Ectodermal cell (in vitro differentiated cells): Measurements from ENCODE around the gene ABCB10.

Experiments
- H3K27ac ChIP-seq: 2 replicates; pipeline ENCODE4 v1.7.0; 2013; ENCODE audit warnings: mild to moderate bottlenecking, low read depth, low read length; ENCODE audit not compliant: insufficient read depth, poor library complexity, severe bottlenecking
- H3K27me3 ChIP-seq: 2 replicates; pipeline ENCODE4 v1.7.0; 2013; ENCODE audit warnings: mild to moderate bottlenecking, low read length; ENCODE audit not compliant: insufficient read depth, control insufficient read depth, poor library complexity, severe bottlenecking
- H3K36me3 ChIP-seq: one replicate; pipeline ENCODE4 v1.7.0; 2013; ENCODE audit warnings: low read length; ENCODE audit not compliant: control insufficient read depth, insufficient read depth
- H3K4me1 ChIP-seq: one replicate; pipeline ENCODE4 v1.7.0; 2013; ENCODE audit warnings: low read length; ENCODE audit not compliant: control insufficient read depth, insufficient read depth
- H3K4me3 ChIP-seq: 2 replicates; pipeline ENCODE4 v1.7.0; 2013; ENCODE audit warnings: low read depth, low read length, control low read depth; ENCODE audit not compliant: insufficient read depth
- H3K9me3 ChIP-seq: 2 replicates; pipeline ENCODE4 v1.7.0; 2013; ENCODE audit warnings: mild to moderate bottlenecking, low read length, moderate library complexity; ENCODE audit not compliant: control insufficient read depth
- WGBS, 2 experiments: methylation state at CpG; one replicate each; pipeline ENCODE4 v1.1.7; 2013; ENCODE audit warnings: missing lambda C conversion rate in 2 of 2; 5-methylcytosine and 5-hydroxymethylcytosine counted together

Gene ABCB10

DNA sequence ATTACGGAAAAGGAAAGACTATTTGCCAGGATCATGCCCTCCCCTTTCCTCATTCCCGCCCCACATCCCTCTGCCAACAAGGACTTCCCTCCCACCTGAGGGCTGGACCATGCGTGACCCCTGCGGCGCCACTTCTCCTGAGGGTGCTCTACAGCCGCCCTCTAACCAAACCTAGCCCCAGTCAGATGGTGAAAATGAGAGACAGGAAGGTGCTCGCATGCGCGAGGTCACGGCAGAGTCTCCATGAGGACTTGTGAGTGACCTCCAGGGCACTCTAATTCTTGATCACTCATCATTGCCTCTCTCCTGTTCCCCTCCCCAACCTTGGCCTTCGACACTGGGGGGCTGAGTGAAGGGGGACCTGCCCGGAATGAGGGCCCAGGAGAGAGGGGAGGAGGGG lies 35.3 kb upstream of the ABCB10 start:
- WGBS, 2 experiments = 91 to 92% methylated on average over 12 of the region's 12 CpGs
- Histone ChIP-seq H3K36me3 (peaks cover 10% of the 10 kb centered on the region), H3K27me3 (no peaks in the 10 kb centered on the region), H3K27ac (no peak overlapping the region), H3K4me1 (no peaks in the 10 kb centered on the region), H3K9me3 (no peaks in the 10 kb centered on the region), H3K4me3 (no peak overlapping the region)

DNA sequence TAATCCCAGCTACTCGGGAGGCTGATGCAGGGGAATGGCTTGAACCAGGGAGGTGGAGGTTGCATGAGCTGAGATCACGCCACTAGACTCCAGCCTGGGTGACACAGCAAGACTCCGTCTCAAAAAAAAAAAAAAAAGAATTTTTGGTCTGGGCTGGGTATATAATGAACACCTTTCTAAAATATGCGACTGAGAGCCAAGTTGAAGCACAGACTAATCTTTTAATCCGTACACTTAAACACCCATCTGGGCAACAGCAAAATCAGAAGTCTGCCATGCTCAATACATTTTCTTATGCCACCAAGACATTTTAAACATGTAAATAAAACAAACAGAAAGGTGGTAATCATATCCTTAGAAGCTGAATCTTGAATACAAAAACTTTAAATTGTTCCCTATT lies 31.6 kb upstream of the ABCB10 start:
- 93 to 97% methylated on average over 5 of the region's 5 CpGs for WGBS, 2 experiments
- Histone ChIP-seq H3K4me3 (no peak overlapping the region), H3K27ac (no peak overlapping the region), H3K9me3 (no peaks in the 10 kb centered on the region), H3K36me3 (peaks cover 10% of the 10 kb centered on the region), H3K4me1 (no peaks in the 10 kb centered on the region), H3K27me3 (no peaks in the 10 kb centered on the region)

DNA sequence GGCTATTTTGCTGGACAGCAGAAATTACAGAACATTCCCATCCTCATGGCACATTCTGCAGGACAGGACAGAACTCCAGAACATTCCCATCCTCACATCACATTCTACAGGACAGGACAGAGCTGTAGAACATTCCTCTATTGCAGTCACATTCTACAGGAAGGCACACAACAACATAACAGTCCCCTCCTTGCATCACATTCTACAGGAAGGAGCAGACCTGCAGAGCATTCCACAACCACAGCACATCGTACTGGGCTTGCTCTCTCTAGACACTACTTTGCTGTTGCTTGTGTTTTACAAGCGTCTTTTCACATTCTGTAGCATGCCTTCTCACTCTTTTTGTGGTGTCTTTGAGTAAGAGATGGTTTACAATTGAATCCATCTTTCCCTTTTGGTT lies 26.8 kb upstream of the ABCB10 start:
- 83 to 87% methylated on average over 2 of the region's 2 CpGs for WGBS, 2 experiments
- H3K4me3 ChIP-seq = no peak overlapping the region
- no peak overlapping the region for H3K27ac ChIP-seq
- H3K9me3 ChIP-seq = no peaks in the 10 kb centered on the region
- H3K4me1 ChIP-seq = no peaks in the 10 kb centered on the region
- no peaks in the 10 kb centered on the region for H3K27me3 ChIP-seq
- H3K36me3 ChIP-seq = no peaks in the 10 kb centered on the region

DNA sequence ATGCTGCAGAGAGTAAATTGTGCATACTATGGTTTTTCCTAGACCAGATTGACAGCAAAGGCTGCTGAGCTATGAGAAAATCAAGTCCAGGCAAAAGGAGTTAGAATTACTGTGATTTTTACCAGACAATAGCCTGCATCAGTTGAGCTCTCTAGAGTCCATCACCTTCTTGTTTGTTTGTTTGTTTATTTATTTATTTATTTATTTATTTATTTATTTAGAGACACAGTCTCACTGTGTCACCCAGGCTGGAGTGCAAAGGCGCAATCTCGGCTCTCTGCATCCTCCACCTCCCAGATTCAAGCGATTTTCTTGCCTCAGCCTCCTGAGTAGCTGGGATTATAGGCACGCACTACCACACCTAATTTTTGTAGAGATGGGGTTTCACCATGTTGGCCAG lies 24.2 kb upstream of the ABCB10 start:
- Histone ChIP-seq H3K4me1 (peaks cover 10% of the 10 kb centered on the region), H3K27me3 (no peaks in the 10 kb centered on the region), H3K27ac (no peak overlapping the region), H3K9me3 (no peaks in the 10 kb centered on the region), H3K36me3 (no peaks in the 10 kb centered on the region), H3K4me3 (no peak overlapping the region)
- 91% methylated on average over 4 of the region's 4 CpGs for WGBS, 2 experiments

DNA sequence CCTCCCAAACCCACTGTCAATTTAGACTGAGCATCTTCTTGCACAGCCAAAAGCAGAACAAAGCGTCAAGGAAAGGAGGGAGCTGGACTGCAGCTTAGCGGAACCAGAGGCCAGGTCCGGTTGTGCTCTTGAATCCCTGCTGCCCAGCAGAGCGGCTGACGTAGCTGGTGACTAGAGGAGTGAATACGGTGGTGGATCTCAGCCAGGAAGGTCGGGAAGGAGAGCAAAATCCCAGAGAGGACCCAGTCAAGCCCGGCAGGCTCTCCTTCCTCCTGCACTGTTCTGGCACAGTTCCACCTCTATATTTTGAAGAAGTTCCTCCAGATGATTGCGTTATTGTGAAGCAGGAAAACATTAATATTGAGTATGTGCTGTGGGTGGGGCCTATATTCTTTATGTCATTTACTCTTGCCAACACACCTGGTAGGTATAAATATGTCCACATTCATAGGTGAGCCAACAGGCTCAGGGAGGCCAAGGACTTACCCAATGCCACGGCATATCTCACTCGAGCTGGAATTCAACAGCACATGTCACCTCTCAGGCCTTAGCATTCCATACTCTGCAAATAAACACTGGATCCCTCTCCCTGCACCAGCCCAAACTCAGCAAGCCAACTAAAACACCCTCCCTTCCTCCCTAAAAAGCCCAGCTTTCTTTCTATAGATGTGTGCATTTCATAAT lies 23.6 kb upstream of the ABCB10 start:
- Histone ChIP-seq H3K9me3 (no peaks in the 10 kb centered on the region), H3K27ac (no peak overlapping the region), H3K27me3 (no peaks in the 10 kb centered on the region), H3K36me3 (no peaks in the 10 kb centered on the region), H3K4me3 (no peak overlapping the region), H3K4me1 (peaks cover 10% of the 10 kb centered on the region)
- 85 to 88% methylated on average over 10 of the region's 11 CpGs for WGBS, 2 experiments

DNA sequence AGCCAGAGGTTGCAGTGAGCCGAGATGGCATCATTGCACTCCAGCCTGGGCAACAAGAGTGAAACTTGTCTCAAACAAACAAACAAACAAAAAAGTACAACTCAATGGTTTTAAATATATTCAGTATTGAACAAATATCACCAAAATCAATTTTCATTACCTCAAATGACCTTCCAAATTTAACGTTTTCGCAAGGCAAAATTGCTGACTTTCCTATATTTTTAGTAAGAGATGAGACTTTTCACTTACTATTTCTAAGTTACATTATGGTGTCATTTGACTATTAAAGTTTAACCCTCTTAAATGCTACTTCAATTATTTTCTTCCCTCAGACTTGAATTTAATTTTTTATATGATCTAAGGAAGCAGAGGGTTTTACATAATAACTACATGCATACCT lies 23.0 kb upstream of the ABCB10 start:
- WGBS, 2 experiments = 87 to 93% methylated on average over 1 to 3 of the region's 3 CpGs

DNA sequence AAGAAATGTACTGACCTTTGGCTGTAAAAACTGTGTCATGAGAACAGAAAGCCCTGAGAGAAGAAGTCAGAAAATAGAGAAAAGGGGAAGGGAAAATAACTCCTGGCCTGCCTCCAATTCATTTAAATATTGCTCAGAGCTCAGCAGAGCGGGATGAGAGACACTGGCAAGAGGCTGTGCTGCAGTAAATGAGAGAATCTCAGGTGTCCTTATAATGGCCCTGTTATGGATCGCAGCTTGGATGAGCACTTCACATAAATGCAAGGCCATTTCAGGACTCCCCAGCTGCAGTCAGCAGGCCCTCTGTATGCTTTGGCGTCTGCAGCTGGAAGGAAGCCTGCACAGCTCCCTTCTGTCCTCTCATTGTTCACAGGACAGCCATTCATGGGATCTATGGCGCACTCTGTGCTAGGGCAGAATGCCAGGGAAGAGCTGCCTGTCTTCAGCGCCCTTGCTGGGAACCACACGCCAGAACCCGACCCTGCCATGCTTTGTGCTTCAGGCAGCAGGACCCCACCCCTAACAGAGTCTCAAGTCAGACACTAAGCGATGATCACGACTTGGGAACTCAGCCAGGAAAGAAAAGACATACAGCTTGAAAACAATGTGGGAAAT lies 20.7 kb upstream of the ABCB10 start:
- H3K36me3 ChIP-seq = no peaks in the 10 kb centered on the region
- WGBS, 2 experiments = 47 to 56% methylated on average over 9 of the region's 9 CpGs
- no peaks in the 10 kb centered on the region for H3K27me3 ChIP-seq
- no peaks in the 10 kb centered on the region for H3K9me3 ChIP-seq
- H3K4me1 ChIP-seq = peaks cover 10% of the 10 kb centered on the region
- peak overlapping the region; percentile 53 for H3K27ac ChIP-seq
- no peak overlapping the region for H3K4me3 ChIP-seq

More for the DNA sequence above, 23.0 kb upstream of the ABCB10 start:
- H3K27ac ChIP-seq = no peak overlapping the region
- no peaks in the 10 kb centered on the region for H3K27me3 ChIP-seq
- H3K4me1 ChIP-seq = peaks cover 10% of the 10 kb centered on the region
- no peak overlapping the region for H3K4me3 ChIP-seq
- H3K36me3 ChIP-seq = no peaks in the 10 kb centered on the region
- H3K9me3 ChIP-seq = no peaks in the 10 kb centered on the region

DNA sequence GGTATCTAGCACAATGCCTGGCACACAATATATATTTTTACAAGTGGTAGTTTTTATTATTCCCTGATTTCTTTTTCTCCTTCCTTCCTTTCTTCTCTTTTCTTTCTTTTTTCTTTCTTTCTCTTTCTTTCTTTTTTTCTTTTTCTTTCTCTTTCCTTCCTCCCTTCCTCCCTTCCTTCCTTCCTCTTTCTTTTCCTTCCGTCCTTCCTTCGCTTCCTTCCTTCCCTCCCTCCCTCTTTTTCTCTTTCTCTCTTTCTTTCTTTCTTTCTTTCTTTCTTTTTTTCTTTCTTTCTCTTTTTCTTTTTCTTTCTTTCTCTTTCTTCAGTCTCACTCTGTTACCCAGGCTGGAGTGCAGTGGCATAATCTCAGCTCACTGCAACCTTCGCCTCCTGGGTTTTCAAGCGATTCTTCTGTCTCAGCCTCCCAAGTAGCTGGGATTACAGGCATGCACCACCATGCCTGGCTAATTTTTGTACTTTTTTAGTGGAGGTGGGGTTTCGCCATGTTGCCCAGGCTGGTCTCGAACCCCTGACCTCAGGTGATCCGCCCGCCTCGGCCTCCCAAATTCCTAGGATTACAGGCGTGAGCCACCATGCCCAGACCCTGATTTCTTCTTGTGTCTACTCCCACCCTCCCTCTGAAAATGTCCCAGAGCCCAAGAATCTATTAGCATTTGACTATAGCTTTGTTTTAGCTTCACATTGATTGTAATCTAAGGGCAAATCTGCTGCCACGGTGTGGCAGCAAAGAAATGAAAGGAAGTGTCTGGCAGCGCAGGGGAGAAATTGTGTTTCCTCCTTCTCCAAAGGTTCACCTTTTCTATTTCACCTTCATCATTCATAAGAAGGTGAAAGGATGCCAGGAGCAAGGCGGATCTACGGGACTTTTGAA lies 19.9 kb upstream of the ABCB10 start:
- H3K9me3 ChIP-seq = no peaks in the 10 kb centered on the region
- H3K27me3 ChIP-seq = no peaks in the 10 kb centered on the region
- H3K4me3 ChIP-seq = no peak overlapping the region
- no peak overlapping the region for H3K27ac ChIP-seq
- H3K4me1 ChIP-seq = peaks cover 10% of the 10 kb centered on the region
- H3K36me3 ChIP-seq = no peaks in the 10 kb centered on the region
- 87 to 89% methylated on average over 14 of the region's 14 CpGs for WGBS, 2 experiments

DNA sequence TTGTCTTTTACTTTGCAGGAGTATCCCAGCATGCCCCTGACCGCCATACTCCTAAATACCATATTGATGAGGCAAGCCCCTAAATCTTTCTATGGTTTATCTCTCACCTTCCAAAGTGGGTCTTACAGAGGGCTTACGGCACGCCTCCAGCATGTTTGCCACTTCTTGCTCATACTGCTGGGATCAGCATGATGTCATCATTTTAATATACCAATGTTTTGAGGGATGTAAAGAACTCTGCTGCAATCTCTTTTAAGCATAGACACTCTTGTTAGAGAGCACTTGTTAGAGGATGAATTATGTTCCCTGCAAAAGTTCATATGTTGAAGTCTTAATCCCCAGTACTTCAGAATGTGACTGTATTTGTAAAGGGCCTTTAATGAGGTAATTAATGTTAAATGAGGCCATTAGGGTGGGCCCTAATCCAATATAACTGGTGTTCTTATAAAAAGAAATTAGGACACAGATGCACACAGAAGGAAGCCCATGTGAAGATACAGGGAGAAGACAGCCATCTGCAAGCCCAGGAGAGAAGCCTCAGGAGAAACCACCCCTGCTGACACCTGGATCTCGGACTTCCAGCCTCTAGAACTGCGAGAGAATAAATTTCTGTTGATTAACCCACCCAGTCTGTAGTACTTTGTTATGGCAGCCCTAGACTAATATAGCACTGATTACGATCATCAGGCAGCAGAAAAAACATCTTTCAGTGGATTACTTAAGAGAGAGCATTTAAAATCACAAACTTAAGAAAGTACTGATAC lies 16.4 kb upstream of the ABCB10 start:
- WGBS, 2 experiments = 92% methylated on average over 6 of the region's 6 CpGs
- H3K9me3 ChIP-seq = no peaks in the 10 kb centered on the region
- H3K4me1 ChIP-seq = peaks cover 10% of the 10 kb centered on the region
- no peaks in the 10 kb centered on the region for H3K27me3 ChIP-seq
- no peak overlapping the region for H3K27ac ChIP-seq
- no peaks in the 10 kb centered on the region for H3K36me3 ChIP-seq
- no peak overlapping the region for H3K4me3 ChIP-seq
